Measurements from ENCODE around the gene PROB1.
"Not testable (repeated sequence)": the region's sequence is repeated elsewhere in the genome, so short reads cannot be mapped to it uniquely, and the experiment has no call there.

Gene PROB1

GRCh38 chr5:139391570-139392323 lies 3.2 kb downstream of the PROB1 start:
- no peak for DNase-seq (ENCODE audit: low spot score)

GRCh38 chr5:139390639-139391569 lies 4.0 kb downstream of the PROB1 start:
- DNase-seq (ENCODE audit: low spot score): no peak

- DNase-seq (ENCODE audit: low spot score): no peak
Observed at GRCh38 chr5:139389701-139390638, 4.9 kb downstream of the PROB1 start, which contains the start of gene MZB1. Gene MZB1, minus strand, starts transcription at chr5:139389913. Its CDS starts 57 bp downstream, at chr5:139389856.

GRCh38 chr5:139388198-139388821 lies 6.6 kb downstream of the PROB1 start:
- no peak for DNase-seq (ENCODE audit: low spot score)

- DNase-seq (ENCODE audit: low spot score): no peak
Observed at GRCh38 chr5:139387611-139388197, 7.2 kb downstream of the PROB1 start.

GRCh38 chr5:139386956-139387355 lies 7.9 kb downstream of the PROB1 start:
- DNase-seq (ENCODE audit: low spot score): not testable (repeated sequence)

GRCh38 chr5:139386050-139386438 lies 8.9 kb downstream of the PROB1 start:
- no peak for DNase-seq (ENCODE audit: low spot score)

GRCh38 chr5:139385061-139386049 lies 9.5 kb downstream of the PROB1 start:
- DNase-seq (ENCODE audit: low spot score): no peak

- DNase-seq (ENCODE audit: low spot score): no peak
Observed at GRCh38 chr5:139384591-139385051, 10.3 kb downstream of the PROB1 start.

GRCh38 chr5:139383993-139384590 lies 10.8 kb downstream of the PROB1 start:
- DNase-seq (ENCODE audit: low spot score): no peak

- DNase-seq (ENCODE audit: low spot score): no peak
Observed at GRCh38 chr5:139383275-139383992, 11.5 kb downstream of the PROB1 start, which contains the start of gene SLC23A1. Gene SLC23A1, minus strand, starts transcription at chr5:139383297. Its CDS starts 44 bp downstream, at chr5:139383253.

GRCh38 chr5:139382807-139383206 lies 12.1 kb downstream of the PROB1 start:
- no peak for DNase-seq (ENCODE audit: low spot score)

- no peak for DNase-seq (ENCODE audit: low spot score)
Observed at GRCh38 chr5:139381837-139382761, 12.8 kb downstream of the PROB1 start.

- DNase-seq (ENCODE audit: low spot score): no peak
Observed at GRCh38 chr5:139379626-139380449, 15.1 kb downstream of the PROB1 start.

- no peak for DNase-seq (ENCODE audit: low spot score)
Observed at GRCh38 chr5:139378941-139379361, 16.0 kb downstream of the PROB1 start.

GRCh38 chr5:139378101-139378825 lies 16.6 kb downstream of the PROB1 start:
- no peak for DNase-seq (ENCODE audit: low spot score)

All from left forelimb (tissue), 1 donor.